Endothelial cell of umbilical vein (primary cell): ENCODE data around the gene CACNA2D3. TPM values are rescaled to one million over a fixed set of nuclear protein-coding genes. Genes with fewer than 3 reads are reported as not detected.

Experiments used
- BruUV-seq: library from RNA; stranded (reverse); fragments of 400-500 nt; replicated peaks from 2 replicates; lab custom pipeline; 2021; lab: Mats Ljungman, UMichigan
- CTCF ChIA-PET: fragments of 300-600, 350-600 bp; sonication (Branson Sonifier 250); formaldehyde crosslinking; loops from one replicate; lab custom pipeline; 2021; ENCODE audit warnings: antibody characterized with exemption, inconsistent platforms; lab: Charles Lee
- POLR2A ChIA-PET: fragments of 300-600, 350-600 bp; sonication (Branson Sonifier 250); formaldehyde crosslinking; loops from one replicate; lab custom pipeline; 2021; ENCODE audit warnings: antibody characterized with exemption, inconsistent platforms; lab: Charles Lee
- DNase-seq: peaks from one replicate; pipeline ENCODE4 v3.0.0-alpha.2; 2011; ENCODE audit warnings: low read depth, low spot score
- FAIRE-seq: peaks from 2 replicates; lab custom pipeline; 2011; peaks lifted over from hg19 to GRCh38; lab: Jason Lieb, UNC
- H2AFZ ChIP-seq: 2 replicates; pipeline ENCODE4 v1.6.0; 2012; ENCODE audit warnings: low read depth, low read length, control low read depth, inconsistent platforms
- H3K27ac ChIP-seq: 2 replicates; pipeline ENCODE4 v1.5.1; 2011; ENCODE audit warnings: low read depth, mild to moderate bottlenecking, control low read depth, low read length, moderate library complexity; ENCODE audit not compliant: insufficient read depth
- H3K27me3 ChIP-seq, 2 experiments: 2 replicates each; pipeline versions ENCODE4 v1.6.0 to v1.6.1; 2011; ENCODE audit warnings: low read length in 2 of 2, mixed read lengths in 1 of 2; ENCODE audit not compliant: control insufficient read depth in 2 of 2, insufficient read depth in 2 of 2
- H3K36me3 ChIP-seq, 2 experiments: 2 replicates in 1 of 2; 3 replicates in 1 of 2; pipeline ENCODE4 v1.5.1; 2011; ENCODE audit warnings: low read length in 2 of 2, mild to moderate bottlenecking in 1 of 2, moderate library complexity in 1 of 2; ENCODE audit not compliant: control insufficient read depth in 2 of 2, insufficient read depth in 2 of 2; ENCODE audit errors: extremely low read depth in 1 of 2
- H3K4me1 ChIP-seq: 3 replicates; pipeline ENCODE4 v1.5.1; 2011; ENCODE audit warnings: mild to moderate bottlenecking, low read length; ENCODE audit not compliant: control insufficient read depth, insufficient read depth; ENCODE audit errors: extremely low read depth
- H3K4me2 ChIP-seq: 2 replicates; pipeline ENCODE4 v1.6.1; 2011; ENCODE audit warnings: low read length, control low read depth, mixed read lengths; ENCODE audit not compliant: insufficient read depth
- H3K4me3 ChIP-seq, 3 experiments: fragments of 200-600 bp in 1 of 3; sonication (generic), shearing (Covaris generic) in 1 of 3; replicated peaks in 1 of 3; 2 replicates each; pipeline ENCODE4 v1.5.1; 2011 to 2016; ENCODE audit warnings: control low read depth in 3 of 3, low read length in 3 of 3, mild to moderate bottlenecking in 2 of 3, inconsistent platforms in 1 of 3, low read depth in 1 of 3, moderate library complexity in 1 of 3; ENCODE audit not compliant: insufficient read depth in 1 of 3
- H3K79me2 ChIP-seq: 2 replicates; pipeline ENCODE4 v1.6.0; 2012; ENCODE audit warnings: low read length, inconsistent platforms; ENCODE audit not compliant: control insufficient read depth, insufficient read depth
- H3K9ac ChIP-seq: replicated peaks from 2 replicates; pipeline ENCODE3; 2011; ENCODE audit warnings: low read length, control low read depth; ENCODE audit not compliant: insufficient read depth; ENCODE audit errors: extremely low read depth
- H3K9me1 ChIP-seq: replicated peaks from 3 replicates; pipeline ENCODE4 v1.6.0; 2011; ENCODE audit warnings: mild to moderate bottlenecking, low read length; ENCODE audit not compliant: control insufficient read depth, insufficient read depth; ENCODE audit errors: extremely low read depth
- H3K9me3 ChIP-seq: replicated peaks from 2 replicates; pipeline ENCODE4 v1.5.1; 2012; ENCODE audit warnings: low read length, inconsistent platforms; ENCODE audit not compliant: control insufficient read depth, insufficient read depth
- H4K20me1 ChIP-seq: replicated peaks from 2 replicates; pipeline ENCODE3; 2011; ENCODE audit warnings: mild to moderate bottlenecking, low read length; ENCODE audit not compliant: control insufficient read depth, insufficient read depth; ENCODE audit errors: extremely low read depth
- EZH2 ChIP-seq: IDR thresholded peaks from 2 replicates; pipeline ENCODE4 v1.6.1; 2012; ENCODE audit warnings: borderline replicate concordance, low read depth, mild to moderate bottlenecking, moderate library complexity, low read length, inconsistent platforms; ENCODE audit not compliant: severe bottlenecking
- FOS ChIP-seq: IDR thresholded peaks from 2 replicates; pipeline ENCODE4 v1.6.1; 2011; ENCODE audit warnings: mild to moderate bottlenecking, low read length, moderate library complexity, borderline replicate concordance; ENCODE audit not compliant: insufficient read depth
- GATA2 ChIP-seq: IDR thresholded peaks from 2 replicates; pipeline ENCODE4 v1.7.0; 2011; ENCODE audit warnings: low read depth, mild to moderate bottlenecking, moderate library complexity, mixed read lengths, low read length; ENCODE audit not compliant: insufficient read length, insufficient read depth
- JUN ChIP-seq: IDR thresholded peaks from 2 replicates; pipeline ENCODE4 v1.6.1; 2011; ENCODE audit warnings: borderline replicate concordance, low read depth; ENCODE audit not compliant: insufficient read length, insufficient read depth
- MYC ChIP-seq: IDR thresholded peaks from one replicate; pipeline ENCODE4 v1.6.1; 2011; ENCODE audit warnings: mild to moderate bottlenecking, low read depth, low read length
- POLR2A ChIP-seq: IDR thresholded peaks from 2 replicates; pipeline ENCODE4 v1.6.1; 2012; ENCODE audit warnings: low read depth, mild to moderate bottlenecking, control low read depth, low read length
- POLR2AphosphoS5 ChIP-seq: IDR thresholded peaks from 2 replicates; pipeline ENCODE4 v1.6.1; 2012; ENCODE audit warnings: low read depth, mild to moderate bottlenecking, control low read depth, low read length, moderate library complexity; ENCODE audit not compliant: insufficient read depth
- dilution Hi-C: fragments of 300-500 bp; cut with MboI; formaldehyde crosslinking; loops from one replicate; pipeline ENCODE4 v1.15.0; 2019; ENCODE audit warnings: low sequenced_read_pairs; ENCODE audit not compliant: extremely low pct_ligation_motif_present
- intact Hi-C: fragments of 100-400 bp; cut with micrococcal nuclease; formaldehyde crosslinking; loops from one replicate; pipeline ENCODE4 v1.10.0; 2022
- polyA plus RNA-seq, 4 experiments: library from polyadenylated mRNA; depleted of rRNA in 3 of 4; stranded (reverse) in 3 of 4; unstranded in 1 of 4; fragments of >200 nt; gene quantifications; 2 replicates each; pipeline versions ENCODE4 v1.2.1 to v1.2.3, GENCODE V29; 2011 to 2012; ENCODE audit warnings: missing spikeins in 1 of 4
- total RNA-seq: library from RNA; stranded (reverse); gene quantifications from 2 replicates; pipeline ENCODE4 v1.2.3, GENCODE V29; 2021
- TF ChIP-seq, protein P1 (sequence below), 2 donors: IDR thresholded peaks; 1 replicate in 1 of 2; 2 replicates in 1 of 2; pipeline ENCODE4 v1.5.1; 2011; ENCODE audit warnings: low read length in 2 of 2, mild to moderate bottlenecking in 2 of 2, moderate library complexity in 2 of 2, control low read depth in 1 of 2, inconsistent platforms in 1 of 2, low read depth in 1 of 2; ENCODE audit not compliant: insufficient read depth in 1 of 2; ENCODE audit errors: extremely low read depth in 1 of 2
- TF ChIP-seq, protein P2 (sequence below): IDR thresholded peaks from 2 replicates; pipeline ENCODE4 v1.6.1; 2011; ENCODE audit not compliant: insufficient read depth, insufficient read length

The CACNA2D3 gene
- total and polyA plus RNA-seq, 2 donors (not counting 3 experiments of a cell fraction or from before 2014, with no cell fraction given) = not detected

GRCh38 chr3:54599716-54600115 lies 477.4 kb downstream of the CACNA2D3 start:
- ChIA-PET POLR2A (no interaction called here), CTCF (no interaction called here)
- H3K4me2 ChIP-seq = no peak overlapping the region
- no peak overlapping the region for H3K4me3 ChIP-seq
- H2AFZ ChIP-seq = no peak overlapping the region
- no peaks in the 10 kb centered on the region for H3K27me3 ChIP-seq
- BruUV-seq = no TSS peak
- no peaks in the 10 kb centered on the region for H3K9me1 ChIP-seq
- DNase-seq (no peak), FAIRE-seq (no peak)
- H3K36me3 ChIP-seq = no peaks in the 10 kb centered on the region
- H3K79me2 ChIP-seq = no peaks in the 10 kb centered on the region
- TF ChIP-seq, protein P1, sequence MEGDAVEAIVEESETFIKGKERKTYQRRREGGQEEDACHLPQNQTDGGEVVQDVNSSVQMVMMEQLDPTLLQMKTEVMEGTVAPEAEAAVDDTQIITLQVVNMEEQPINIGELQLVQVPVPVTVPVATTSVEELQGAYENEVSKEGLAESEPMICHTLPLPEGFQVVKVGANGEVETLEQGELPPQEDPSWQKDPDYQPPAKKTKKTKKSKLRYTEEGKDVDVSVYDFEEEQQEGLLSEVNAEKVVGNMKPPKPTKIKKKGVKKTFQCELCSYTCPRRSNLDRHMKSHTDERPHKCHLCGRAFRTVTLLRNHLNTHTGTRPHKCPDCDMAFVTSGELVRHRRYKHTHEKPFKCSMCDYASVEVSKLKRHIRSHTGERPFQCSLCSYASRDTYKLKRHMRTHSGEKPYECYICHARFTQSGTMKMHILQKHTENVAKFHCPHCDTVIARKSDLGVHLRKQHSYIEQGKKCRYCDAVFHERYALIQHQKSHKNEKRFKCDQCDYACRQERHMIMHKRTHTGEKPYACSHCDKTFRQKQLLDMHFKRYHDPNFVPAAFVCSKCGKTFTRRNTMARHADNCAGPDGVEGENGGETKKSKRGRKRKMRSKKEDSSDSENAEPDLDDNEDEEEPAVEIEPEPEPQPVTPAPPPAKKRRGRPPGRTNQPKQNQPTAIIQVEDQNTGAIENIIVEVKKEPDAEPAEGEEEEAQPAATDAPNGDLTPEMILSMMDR (IDR thresholded peaks at IDR 0.05; ENCODE audit: extremely low read depth in 1 of 2, insufficient read depth in 1 of 2, low read depth in 1 of 2, low read length in 2 of 2) = no peak
- no peak for TF ChIP-seq MYC
- TF ChIP-seq JUN = no peak
- TF ChIP-seq POLR2A = no peak
- TF ChIP-seq EZH2 = no peak
- TF ChIP-seq, protein P2, sequence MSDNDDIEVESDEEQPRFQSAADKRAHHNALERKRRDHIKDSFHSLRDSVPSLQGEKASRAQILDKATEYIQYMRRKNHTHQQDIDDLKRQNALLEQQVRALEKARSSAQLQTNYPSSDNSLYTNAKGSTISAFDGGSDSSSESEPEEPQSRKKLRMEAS = no peak
- no peak for TF ChIP-seq GATA2
- no peak for TF ChIP-seq FOS
- no peak for TF ChIP-seq POLR2AphosphoS5
- no peaks in the 10 kb centered on the region for H4K20me1 ChIP-seq
- H3K4me1 ChIP-seq = no peaks in the 10 kb centered on the region
- H3K9ac ChIP-seq = no peak overlapping the region
- intact Hi-C loops (no loop called here), dilution Hi-C loops (no loop called here)
- H3K27ac ChIP-seq = no peak overlapping the region
- peaks cover 14% of the 10 kb centered on the region for H3K9me3 ChIP-seq
